CD14-positive monocyte (primary cell): ENCODE data around the gene UNC5CL. TPM values are rescaled to one million over a fixed set of nuclear protein-coding genes. Genes with fewer than 3 reads are reported as not detected.

ENCODE experiments used
- DNase-seq, 3 donors: peaks; one replicate each; pipeline ENCODE4 v3.0.0-alpha.2; 2011 to 2022
- H2AFZ ChIP-seq: 2 replicates; pipeline ENCODE4 v1.6.0; 2012; ENCODE audit warnings: mild to moderate bottlenecking, low read depth, low read length, inconsistent platforms; ENCODE audit not compliant: insufficient read depth, poor library complexity, severe bottlenecking
- H3K27ac ChIP-seq, 2 donors: 1 replicate in 1 of 2; 2 replicates in 1 of 2; pipeline ENCODE4 v1.5.1; 2012 to 2013; ENCODE audit warnings: low read length in 2 of 2, control low read depth in 1 of 2, inconsistent platforms in 1 of 2, low read depth in 1 of 2, mild to moderate bottlenecking in 1 of 2
- H3K27me3 ChIP-seq, 2 donors: one replicate each; pipeline versions ENCODE4 v1.6.0 to v1.6.1; 2011 to 2013; ENCODE audit warnings: low read length in 2 of 2; ENCODE audit not compliant: control insufficient read depth in 2 of 2, insufficient read depth in 2 of 2
- H3K36me3 ChIP-seq, 2 donors: replicated peaks in 1 of 2; 1 replicate in 1 of 2; 2 replicates in 1 of 2; pipeline versions ENCODE4 v1.5.1 to v1.6.1; 2012 to 2013; ENCODE audit warnings: low read length in 2 of 2, control low read depth in 1 of 2, inconsistent platforms in 1 of 2, mild to moderate bottlenecking in 1 of 2; ENCODE audit not compliant: insufficient read depth in 2 of 2, control insufficient read depth in 1 of 2
- H3K4me1 ChIP-seq, 2 donors: 1 replicate in 1 of 2; 2 replicates in 1 of 2; pipeline versions ENCODE4 v1.5.1 to v1.6.1; 2012 to 2013; ENCODE audit warnings: low read length in 2 of 2, control low read depth in 1 of 2, inconsistent platforms in 1 of 2, mild to moderate bottlenecking in 1 of 2, moderate library complexity in 1 of 2; ENCODE audit not compliant: insufficient read depth in 2 of 2, control insufficient read depth in 1 of 2
- H3K4me2 ChIP-seq: replicated peaks from 2 replicates; pipeline ENCODE3; 2012; ENCODE audit warnings: low read length, moderate library complexity, mild to moderate bottlenecking; ENCODE audit not compliant: poor library complexity, severe bottlenecking; ENCODE audit errors: extremely low read depth
- H3K4me3 ChIP-seq, 3 experiments: fragments of 200-600 bp in 1 of 3; sonication (generic) in 1 of 3; replicated peaks in 1 of 3; 1 replicate in 2 of 3; 2 replicates in 1 of 3; pipeline ENCODE4 v1.5.1; 2011 to 2013; ENCODE audit warnings: low read length in 3 of 3, mild to moderate bottlenecking in 3 of 3, control low read depth in 2 of 3, low read depth in 2 of 3, inconsistent platforms in 1 of 3, moderate library complexity in 1 of 3
- H3K79me2 ChIP-seq: 2 replicates; pipeline ENCODE4 v1.6.0; 2012; ENCODE audit warnings: mild to moderate bottlenecking, control low read depth, inconsistent platforms, low read length, moderate library complexity; ENCODE audit not compliant: insufficient read depth
- H3K9ac ChIP-seq: 2 replicates; pipeline ENCODE4 v1.6.0; 2017; ENCODE audit warnings: low read length, mild to moderate bottlenecking; ENCODE audit not compliant: insufficient read depth, poor library complexity, severe bottlenecking
- H3K9me3 ChIP-seq, 2 donors: replicated peaks in 1 of 2; 1 replicate in 1 of 2; 2 replicates in 1 of 2; pipeline versions ENCODE4 v1.5.1 to v1.6.1; 2012 to 2013; ENCODE audit warnings: low read length in 2 of 2, control low read depth in 1 of 2; ENCODE audit not compliant: control insufficient read depth in 1 of 2, insufficient read depth in 1 of 2
- H4K20me1 ChIP-seq: 2 replicates; pipeline ENCODE4 v1.6.0; 2012; ENCODE audit warnings: mild to moderate bottlenecking, low read length, control low read depth, moderate library complexity; ENCODE audit not compliant: insufficient read depth
- H3K27ac Mint-ChIP-seq, 7 donors: one replicate each; pipeline ENCODE4 v1.8.0; 2020; ENCODE audit warnings: mild to moderate bottlenecking in 7 of 7, mixed read lengths in 7 of 7, moderate library complexity in 6 of 7, inconsistent platforms in 2 of 7
- H3K27me3 Mint-ChIP-seq, 3 donors: one replicate each; pipeline ENCODE4 v1.8.0; 2021 to 2022; ENCODE audit warnings: low read depth in 3 of 3, mild to moderate bottlenecking in 3 of 3, mixed read lengths in 3 of 3, moderate library complexity in 3 of 3, inconsistent platforms in 1 of 3
- H3K36me3 Mint-ChIP-seq, 2 donors: one replicate each; pipeline ENCODE4 v1.8.0; 2020; ENCODE audit warnings: mixed read lengths in 2 of 2, inconsistent platforms in 1 of 2, mild to moderate bottlenecking in 1 of 2
- H3K4me1 Mint-ChIP-seq: one replicate; pipeline ENCODE4 v1.8.0; 2020; ENCODE audit warnings: mild to moderate bottlenecking, mixed read lengths
- H3K4me3 Mint-ChIP-seq, 2 donors: one replicate each; pipeline ENCODE4 v1.8.0; 2020; ENCODE audit warnings: mild to moderate bottlenecking in 2 of 2, mixed read lengths in 2 of 2, moderate library complexity in 1 of 2
- H3K9me3 Mint-ChIP-seq, 7 donors: one replicate each; pipeline ENCODE4 v1.8.0; 2020 to 2022; ENCODE audit warnings: mixed read lengths in 7 of 7, mild to moderate bottlenecking in 6 of 7, moderate library complexity in 6 of 7, inconsistent platforms in 2 of 7
- WGBS: methylation state at CpG from one replicate; pipeline ENCODE4 v1.1.5; 2013; ENCODE audit warnings: missing lambda C conversion rate; ENCODE audit not compliant: insufficient coverage; 5-methylcytosine and 5-hydroxymethylcytosine counted together
- intact Hi-C, 2 donors: fragments of 100-400 bp; cut with micrococcal nuclease; formaldehyde crosslinking; loops; one replicate each; pipeline versions ENCODE4 v1.15.0 to v1.15.1; 2023
- polyA plus RNA-seq, 3 donors: library from polyadenylated mRNA; depleted of rRNA in 1 of 3; unstranded in 2 of 3; stranded (reverse) in 1 of 3; fragments of 300-500 nt in 2 of 3; fragments of >200 nt in 1 of 3; fragmentation: Illumina TruSeq in 2 of 3; gene quantifications; 1 replicate in 2 of 3; 2 replicates in 1 of 3; pipeline ENCODE4 v1.2.3, GENCODE V29; 2012 to 2021
- TF ChIP-seq, protein P1 (sequence below): fragments of 200-600 bp; IDR thresholded peaks from one replicate; pipeline ENCODE4 v1.8.0; 2022; ENCODE audit warnings: antibody characterized with exemption, mild to moderate bottlenecking

UNC5CL gene
- polyA plus RNA-seq, 3 donors, result 0.09 to 2.3 TPM; not detected in 1

DNA sequence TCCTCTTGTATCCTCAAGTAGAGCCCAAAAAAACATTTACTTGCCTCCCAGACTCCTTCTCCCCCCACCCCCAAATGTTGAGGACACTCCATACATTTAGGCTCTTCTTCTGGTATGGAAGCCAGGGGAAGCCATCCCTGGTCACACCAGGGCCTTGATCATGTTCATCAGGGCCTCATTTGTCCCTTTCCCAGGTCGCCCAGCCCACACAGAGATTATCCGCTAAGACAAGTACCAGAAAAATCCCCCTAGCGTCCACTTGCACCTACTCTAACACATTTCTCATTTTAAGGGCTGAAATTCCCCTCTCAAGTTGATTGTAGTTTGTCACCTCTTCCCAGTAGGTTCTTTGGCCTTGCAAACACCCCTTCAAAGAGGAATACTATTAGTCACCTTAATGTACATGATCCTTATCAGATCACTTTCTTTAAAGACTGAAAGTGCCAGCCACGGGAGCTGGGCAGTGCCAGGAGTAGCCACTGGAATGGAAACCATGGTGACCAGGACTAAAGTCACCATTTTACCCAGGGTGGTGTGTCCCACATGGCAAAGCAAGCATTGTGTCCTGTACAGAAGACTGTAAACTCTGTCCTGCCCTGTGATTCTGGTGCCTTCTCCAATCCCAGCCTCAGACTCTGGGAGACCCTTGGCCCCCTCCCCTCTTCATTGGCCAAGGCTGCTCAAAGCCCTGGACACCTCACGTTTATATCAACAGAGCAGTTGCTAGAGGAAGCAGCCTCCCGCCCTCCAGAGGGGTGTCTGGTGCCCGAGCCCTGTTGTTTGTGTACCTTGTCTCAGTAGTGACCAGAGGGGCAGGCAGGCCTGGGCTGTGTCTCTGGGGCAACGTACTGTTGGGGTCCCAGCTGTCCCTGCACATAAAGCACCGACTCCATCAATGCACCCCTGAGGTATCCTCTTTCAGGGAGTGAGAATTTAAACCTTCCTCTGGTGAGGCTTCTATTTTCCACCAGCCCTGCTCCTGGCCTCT lies 9.0 kb upstream of the UNC5CL start:
- Mint-ChIP-seq H3K27me3 (peaks cover 0 to 4% (median 0%) of the 10 kb centered on the region in 3 donors), H3K4me3 (no peak overlapping the region), H3K36me3 (peaks cover 2 to 4% of the 10 kb centered on the region in 2 donors), H3K27ac (no peak overlapping the region), H3K9me3 (peaks cover 0 to 2% (median 0%) of the 10 kb centered on the region in 7 donors), H3K4me1 (peaks cover 16% of the 10 kb centered on the region)
- intact Hi-C loops, result no loop called here
- Histone ChIP-seq H3K79me2 (no peaks in the 10 kb centered on the region), H2AFZ (no peak overlapping the region), H3K36me3 (no peaks in the 10 kb centered on the region), H3K9me3 (no peaks in the 10 kb centered on the region), H4K20me1 (no peaks in the 10 kb centered on the region), H3K27me3 (no peaks in the 10 kb centered on the region), H3K9ac (no peak overlapping the region), H3K27ac (no peak overlapping the region), H3K4me3 (no peak overlapping the region), H3K4me1 (peaks cover 19% of the 10 kb centered on the region in 2 donors), H3K4me2 (no peak overlapping the region)
- 93% methylated on average over 6 of the region's 9 CpGs for WGBS
- TF ChIP-seq, protein P1, sequence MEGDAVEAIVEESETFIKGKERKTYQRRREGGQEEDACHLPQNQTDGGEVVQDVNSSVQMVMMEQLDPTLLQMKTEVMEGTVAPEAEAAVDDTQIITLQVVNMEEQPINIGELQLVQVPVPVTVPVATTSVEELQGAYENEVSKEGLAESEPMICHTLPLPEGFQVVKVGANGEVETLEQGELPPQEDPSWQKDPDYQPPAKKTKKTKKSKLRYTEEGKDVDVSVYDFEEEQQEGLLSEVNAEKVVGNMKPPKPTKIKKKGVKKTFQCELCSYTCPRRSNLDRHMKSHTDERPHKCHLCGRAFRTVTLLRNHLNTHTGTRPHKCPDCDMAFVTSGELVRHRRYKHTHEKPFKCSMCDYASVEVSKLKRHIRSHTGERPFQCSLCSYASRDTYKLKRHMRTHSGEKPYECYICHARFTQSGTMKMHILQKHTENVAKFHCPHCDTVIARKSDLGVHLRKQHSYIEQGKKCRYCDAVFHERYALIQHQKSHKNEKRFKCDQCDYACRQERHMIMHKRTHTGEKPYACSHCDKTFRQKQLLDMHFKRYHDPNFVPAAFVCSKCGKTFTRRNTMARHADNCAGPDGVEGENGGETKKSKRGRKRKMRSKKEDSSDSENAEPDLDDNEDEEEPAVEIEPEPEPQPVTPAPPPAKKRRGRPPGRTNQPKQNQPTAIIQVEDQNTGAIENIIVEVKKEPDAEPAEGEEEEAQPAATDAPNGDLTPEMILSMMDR, result no peak
- no peak for DNase-seq

DNA sequence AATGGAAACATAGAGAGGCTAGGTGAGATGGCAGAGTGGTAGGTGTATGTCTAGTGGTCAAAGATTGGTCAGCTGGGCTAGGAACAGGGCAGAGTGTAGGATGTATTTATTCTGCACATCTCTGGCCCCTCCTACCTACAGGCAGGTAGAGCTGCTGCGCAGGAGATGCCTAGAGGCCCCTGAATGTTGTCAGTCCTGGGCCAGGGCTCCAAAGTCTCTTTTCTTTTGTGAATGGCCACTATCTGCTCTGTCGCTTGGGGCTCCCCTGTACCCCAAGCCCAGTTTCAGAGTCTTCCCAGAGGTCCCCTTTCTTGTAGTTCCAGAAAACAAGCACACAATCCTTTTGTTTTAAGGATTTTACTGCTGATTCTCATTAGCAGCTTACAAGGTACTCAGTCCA lies 8.3 kb upstream of the UNC5CL start:
- Mint-ChIP-seq H3K4me1 (peaks cover 12% of the 10 kb centered on the region), H3K27ac (no peak overlapping the region), H3K27me3 (peaks cover 0 to 4% (median 0%) of the 10 kb centered on the region in 3 donors), H3K9me3 (no peaks in the 10 kb centered on the region), H3K36me3 (peaks cover 2 to 4% of the 10 kb centered on the region in 2 donors), H3K4me3 (no peak overlapping the region)
- no peak overlapping the region for H3K27ac ChIP-seq
- no peak overlapping the region for H3K4me3 ChIP-seq
- peaks cover 15% of the 10 kb centered on the region in 2 donors for H3K4me1 ChIP-seq
- no peaks in the 10 kb centered on the region for H3K27me3 ChIP-seq
- no peaks in the 10 kb centered on the region for H3K9me3 ChIP-seq
- intact Hi-C loops, result no loop called here
- H3K79me2 ChIP-seq, result no peaks in the 10 kb centered on the region
- TF ChIP-seq, protein P1, result no peak
- no peak overlapping the region for H3K9ac ChIP-seq
- no peak overlapping the region for H3K4me2 ChIP-seq
- no peaks in the 10 kb centered on the region for H4K20me1 ChIP-seq
- no peaks in the 10 kb centered on the region for H3K36me3 ChIP-seq
- no peak overlapping the region for H2AFZ ChIP-seq
- DNase-seq, result no peak
- 93% methylated on average over 2 of the region's 2 CpGs for WGBS
